A549 (cell line): Measurements from ENCODE around the gene INPP5A.

ENCODE experiments used
- CTCF ChIP-seq: fragments of >200 bp; sonication (Bioruptor Twin); formaldehyde crosslinking; IDR thresholded peaks from 3 replicates; pipeline ENCODE4 v1.5.1; 2016
- RAD21 ChIP-seq, 2 experiments: fragments of >200 bp in 1 of 2; sonication (Bioruptor Twin) in 1 of 2; formaldehyde crosslinking in 1 of 2; IDR thresholded peaks in 1 of 2; conservative IDR thresholded peaks in 1 of 2; 2 replicates in 1 of 2; 3 replicates in 1 of 2; pipeline ENCODE4 v1.6.1; 2012 to 2018; ENCODE audit warnings: inconsistent platforms in 1 of 2

DNA sequence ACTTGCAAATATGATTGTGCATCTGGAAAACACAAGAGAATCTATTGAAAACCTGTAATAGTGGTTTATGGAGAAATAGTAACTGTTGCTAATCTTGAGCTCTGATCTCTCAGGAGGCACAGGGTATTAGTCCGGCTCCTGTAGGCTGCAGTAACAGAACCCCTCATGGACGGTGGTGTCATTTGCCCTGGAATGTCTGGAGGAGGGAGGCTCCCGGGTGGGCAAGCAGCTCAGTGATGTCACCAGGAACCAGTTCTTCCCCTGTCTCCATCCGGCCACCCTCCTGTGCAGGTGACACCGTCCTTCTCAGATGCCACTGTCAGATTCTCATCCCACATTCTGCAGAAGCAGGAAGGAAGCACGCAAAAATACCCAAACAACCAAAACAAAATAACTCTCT, 29.3 kb downstream of the INPP5A start:
- TF ChIP-seq RAD21 (conservative IDR thresholded peaks at IDR 0.05 in 1 of 2, IDR thresholded peaks at IDR 0.05 in 1 of 2) (no peak), CTCF (no peak)
